ENCODE data around the gene NCOA7. TPM values are rescaled to one million over a fixed set of nuclear protein-coding genes. Genes with fewer than 3 reads are reported as not detected.

The NCOA7 gene
- total and polyA plus RNA-seq, 10 of the 15 experiments (the other 5 are each of a cell fraction or from before 2014, with no cell fraction given), result 18.9 to 50.3 (median 34.2) TPM

- POLR2A ChIA-PET, result no interaction called here
- peak; percentile 65 for FAIRE-seq
Observed at GRCh38 chr6:125750692-125751333, 39.9 kb upstream of the NCOA7 start.

More at GRCh38 chr6:125750692-125751333, 39.9 kb upstream of the NCOA7 start:
- no peak overlapping the region for H3K4me2 ChIP-seq (ENCODE audit: control insufficient read depth, insufficient read depth)
- BruUV-seq (replicated peaks), result no TSS peak
- no peak overlapping the region for H2AFZ ChIP-seq (ENCODE audit: control insufficient read depth, low read depth, low read length)
- no peak for DNase-seq (ENCODE audit: low read depth, low spot score)
- CTCF ChIA-PET, result interaction anchor here (1.0 to 10.9 kb wide), 7 partner anchors 8 to 437 kb away, joined by 3 to 306 read pairs (median 4); partner anchors contain the start of gene HINT3
- WGBS (ENCODE audit: insufficient coverage, insufficient replicate concordance, low lambda C conversion rate, missing lambda C conversion rate), result under 1% methylated on average over 4 of the region's 4 CpGs
- H3K9me3 ChIP-seq (replicated peaks; ENCODE audit: control insufficient read depth, insufficient read depth, low read length), result no peaks in the 10 kb centered on the region
- H4K20me1 ChIP-seq (ENCODE audit: control insufficient read depth, insufficient read depth), result no peaks in the 10 kb centered on the region
- no peaks in the 10 kb centered on the region for H3K79me2 ChIP-seq (ENCODE audit: control insufficient read depth, insufficient read depth, low read length)
- no peaks in the 10 kb centered on the region for H3K36me3 ChIP-seq (ENCODE audit: control insufficient read depth in 2 of 2, insufficient read depth in 2 of 2, low read length in 1 of 2)
- SMC1A ChIA-PET (ENCODE audit: uncharacterized antibody, unreplicated experiment), result interaction anchor here (0.7 to 2.2 kb wide), 8 partner anchors 9 to 438 kb away, joined by 3 to 12 read pairs (median 4); no protein-coding TSS in a partner anchor
- H3K27ac ChIP-seq (ENCODE audit: control insufficient read depth, insufficient read depth), result no peak overlapping the region
- H3K9ac ChIP-seq (ENCODE audit: control insufficient read depth, insufficient read depth, low read length), result no peak overlapping the region
- intact Hi-C loops (cut with micrococcal nuclease; ENCODE audit: unreplicated experiment), result no loop called here
- TF ChIP-seq MTA3 (IDR thresholded peaks at IDR 0.05; ENCODE audit: borderline replicate concordance, low read length) (no peak), CBFB (IDR thresholded peaks at IDR 0.05; ENCODE audit: low read depth) (no peak), ZNF384 (IDR thresholded peaks at IDR 0.05; ENCODE audit: borderline replicate concordance, low read depth, low read length) (no peak), E2F4 (IDR thresholded peaks at IDR 0.05; ENCODE audit: low read depth, low read length) (no peak), BCL3 (IDR thresholded peaks at IDR 0.05; ENCODE audit: borderline replicate concordance, insufficient read depth, low read depth, low read length, poor library complexity, severe bottlenecking) (no peak), ZNF217 (IDR thresholded peaks at IDR 0.05) (no peak), ATF2 (IDR thresholded peaks at IDR 0.05; ENCODE audit: low read length) (no peak), ZZZ3 (IDR thresholded peaks at IDR 0.05; ENCODE audit: control insufficient read depth, insufficient read length, low read depth) (no peak), SKIL (IDR thresholded peaks at IDR 0.05; ENCODE audit: low read depth, poor library complexity, severe bottlenecking) (no peak), ESRRA (IDR thresholded peaks at IDR 0.05; ENCODE audit: low read length) (no peak)
- no peak overlapping the region; the same call in 1 of the 2 replicates for H3K4me3 ChIP-seq
- H3K27me3 ChIP-seq (replicated peaks in 1 of 2; ENCODE audit: control insufficient read depth in 2 of 2, insufficient read depth in 2 of 2, low read length in 1 of 2), result peaks cover 5 to 6% of the 10 kb centered on the region in 2 experiments; a peak in 3 of 4 replicates
- H3K4me1 ChIP-seq (ENCODE audit: control insufficient read depth, insufficient read depth, low read length), result peaks cover 9% of the 10 kb centered on the region
- ATAC-seq, result no peak
- in situ Hi-C loops (cut with MboI), result loop anchor here (25.0 kb wide), 3 partner anchors 589 to 1361 kb away; partner anchors contain the start of genes RSPO3 and TPD52L1
- RAD21 ChIA-PET (ENCODE audit: unreplicated experiment), result interaction anchor here (1.5 to 10.1 kb wide), 2 partner anchors 35 to 438 kb away, joined by 5 to 134 read pairs; no protein-coding TSS in a partner anchor

Data from GM12878 (cell line).